Breast epithelium (tissue), 4 donors: Measurements from ENCODE around the gene LRRC26. TPM values are rescaled to one million over a fixed set of nuclear protein-coding genes. Genes with fewer than 3 reads are reported as not detected.

Experiments
- DNase-seq, 2 donors: peaks; one replicate each; pipeline ENCODE4 v3.0.0-alpha.2; 2019; ENCODE audit warnings: low spot score in 2 of 2
- H3K27ac ChIP-seq, 2 donors: fragments of 200-600 bp; sonication (generic) in 1 of 2; one replicate each; pipeline ENCODE4 v1.5.1; 2016 to 2019; ENCODE audit warnings: mild to moderate bottlenecking in 1 of 2
- H3K27me3 ChIP-seq, 2 donors: fragments of 200-600 bp; sonication (generic) in 1 of 2; one replicate each; pipeline versions ENCODE4 v1.5.1 to v1.6.0; 2017 to 2019; ENCODE audit warnings: control low read depth in 1 of 2, mild to moderate bottlenecking in 1 of 2
- H3K36me3 ChIP-seq: fragments of 200-600 bp; one replicate; pipeline ENCODE4 v1.5.1; 2019
- H3K4me1 ChIP-seq, 2 donors: fragments of 200-600 bp; sonication (generic); one replicate each; pipeline ENCODE4 v1.5.1; 2016 to 2019; ENCODE audit warnings: control low read depth in 1 of 2
- H3K4me3 ChIP-seq, 3 donors: fragments of 200-600 bp; sonication (generic); 1 replicate in 2 of 3; 2 replicates in 1 of 3; pipeline ENCODE4 v1.5.1; 2016 to 2019; ENCODE audit warnings: mild to moderate bottlenecking in 3 of 3, moderate library complexity in 2 of 3
- H3K9me3 ChIP-seq, 2 donors: fragments of 200-600 bp; sonication (generic) in 1 of 2; one replicate each; pipeline ENCODE4 v1.5.1; 2016 to 2019; ENCODE audit warnings: control low read depth in 1 of 2
- CTCF ChIP-seq, 3 donors: fragments of 450-650 bp; IDR thresholded peaks; one replicate each; pipeline ENCODE4 v1.5.1; 2016 to 2017; ENCODE audit warnings: antibody characterized with exemption in 3 of 3, mild to moderate bottlenecking in 3 of 3, moderate library complexity in 3 of 3
- POLR2A ChIP-seq: fragments of 450-650 bp; IDR thresholded peaks from one replicate; pipeline ENCODE4 v1.6.1; 2016; ENCODE audit warnings: antibody characterized with exemption, mild to moderate bottlenecking, moderate library complexity
- POLR2AphosphoS5 ChIP-seq, 3 donors: sonication (generic); formaldehyde crosslinking; IDR thresholded peaks; one replicate each; pipeline ENCODE4 v1.6.1; 2017; ENCODE audit warnings: antibody characterized with exemption in 3 of 3
- intact Hi-C: fragments of 100-400 bp; cut with DNase I; formaldehyde crosslinking; loops from one replicate; pipeline ENCODE4 v1.15.1; 2023; ENCODE audit warnings: low total_unique reads
- total RNA-seq, 3 donors: library from RNA; depleted of rRNA; stranded (reverse); fragments of >200 nt; gene quantifications; one replicate each; pipeline ENCODE4 v1.1.0, GENCODE V29; 2016

The LRRC26 gene
- total RNA-seq, 3 donors from 2014 or later, result 7.8 to 9.2 TPM; not detected in 1

- H3K4me1 ChIP-seq, result peaks cover 24 to 30% of the 10 kb centered on the region in 2 donors
- intact Hi-C loops, result no loop called here
- H3K27ac ChIP-seq, result no peak overlapping the region
- no peak for DNase-seq
- no peak for TF ChIP-seq CTCF (IDR thresholded peaks at IDR 0.05)
- no peak for TF ChIP-seq POLR2A
- no peak for TF ChIP-seq POLR2AphosphoS5 (IDR thresholded peaks at IDR 0.05)
- no peaks in the 10 kb centered on the region for H3K36me3 ChIP-seq
- H3K4me3 ChIP-seq, result peak overlapping the region in 1 of 3 donors; percentile 72
- no peaks in the 10 kb centered on the region for H3K9me3 ChIP-seq
- H3K27me3 ChIP-seq, result peaks cover 32 to 87% of the 10 kb centered on the region in 2 donors
These were observed 3.2 kb downstream of the LRRC26 start for GRCh38 chr9:137166380-137167229.

GRCh38 chr9:137165250-137165836, 4.5 kb downstream of the LRRC26 start:
- intact Hi-C loops, result no loop called here

GRCh38 chr9:137164370-137165249, 5.2 kb downstream of the LRRC26 start:
- no peaks in the 10 kb centered on the region for H3K9me3 ChIP-seq
- TF ChIP-seq CTCF (IDR thresholded peaks at IDR 0.05) (no peak), POLR2A (no peak), POLR2AphosphoS5 (IDR thresholded peaks at IDR 0.05) (no peak)
- H3K4me3 ChIP-seq, result no peak overlapping the region
- no peak overlapping the region for H3K27ac ChIP-seq
- no peaks in the 10 kb centered on the region for H3K36me3 ChIP-seq
- H3K27me3 ChIP-seq, result peaks cover 30 to 99% of the 10 kb centered on the region in 2 donors
- DNase-seq, result no peak
- peaks cover 19 to 21% of the 10 kb centered on the region in 2 donors for H3K4me1 ChIP-seq
- intact Hi-C loops, result no loop called here

More at GRCh38 chr9:137165250-137165836, 4.5 kb downstream of the LRRC26 start:
- Histone ChIP-seq H3K27me3 (peaks cover 32 to 99% of the 10 kb centered on the region in 2 donors), H3K27ac (no peak overlapping the region), H3K4me3 (no peak overlapping the region), H3K4me1 (peaks cover 19 to 29% of the 10 kb centered on the region in 2 donors), H3K9me3 (no peaks in the 10 kb centered on the region), H3K36me3 (no peaks in the 10 kb centered on the region)
- DNase-seq, result no peak
- TF ChIP-seq POLR2A, result no peak
- TF ChIP-seq CTCF (IDR thresholded peaks at IDR 0.05), result no peak

GRCh38 chr9:137163805-137164204, 6.0 kb downstream of the LRRC26 start:
- no peak overlapping the region for H3K27ac ChIP-seq
- peaks cover 13 to 19% of the 10 kb centered on the region in 2 donors for H3K4me1 ChIP-seq
- no peaks in the 10 kb centered on the region for H3K36me3 ChIP-seq
- TF ChIP-seq POLR2A (no peak), CTCF (IDR thresholded peaks at IDR 0.05) (no peak), POLR2AphosphoS5 (IDR thresholded peaks at IDR 0.05) (no peak)
- no peaks in the 10 kb centered on the region for H3K9me3 ChIP-seq
- H3K27me3 ChIP-seq, result peaks cover 27 to 99% of the 10 kb centered on the region in 2 donors
- intact Hi-C loops, result no loop called here
- peak overlapping the region in 1 of 3 donors; percentile 66 for H3K4me3 ChIP-seq
- DNase-seq, result no peak
